VCaP (cell line): ENCODE measurements around the gene CNEP1R1.
"Not testable (repeated sequence)": the region's sequence is repeated elsewhere in the genome, so short reads cannot be mapped to it uniquely, and the experiment has no call there.

Experiments used
- H3K27ac ChIP-seq: fragments of 450-650 bp; 2 replicates; pipeline ENCODE4 v1.5.1; 2017
- TF ChIP-seq, protein P1 (sequence below): fragments of 450-650 bp; conservative IDR thresholded peaks from 2 replicates; pipeline ENCODE4 v1.5.1; 2017; ENCODE audit warnings: mild to moderate bottlenecking, moderate library complexity

CNEP1R1 gene

DNA sequence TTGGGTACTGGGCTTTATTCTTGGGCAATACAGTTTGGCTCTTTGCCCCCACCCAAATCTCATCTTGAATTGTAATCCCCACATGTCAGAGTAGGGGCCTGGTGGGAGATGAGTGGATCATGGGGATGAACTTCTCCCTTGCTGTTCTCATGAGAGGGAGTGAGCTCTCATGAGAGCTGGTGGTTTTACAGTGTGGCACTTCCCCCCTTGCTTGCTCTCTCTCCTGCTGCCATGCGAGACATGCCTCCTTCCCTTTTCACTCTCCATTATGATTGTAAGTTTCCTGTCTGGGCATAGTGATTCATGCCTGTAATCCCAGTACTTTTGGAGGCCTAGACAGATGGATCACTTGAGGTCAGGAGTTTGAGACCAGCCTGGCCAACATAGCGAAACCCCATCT, 18.1 kb upstream of the CNEP1R1 start:
- H3K27ac ChIP-seq, result no peak overlapping the region
- TF ChIP-seq, protein P1, sequence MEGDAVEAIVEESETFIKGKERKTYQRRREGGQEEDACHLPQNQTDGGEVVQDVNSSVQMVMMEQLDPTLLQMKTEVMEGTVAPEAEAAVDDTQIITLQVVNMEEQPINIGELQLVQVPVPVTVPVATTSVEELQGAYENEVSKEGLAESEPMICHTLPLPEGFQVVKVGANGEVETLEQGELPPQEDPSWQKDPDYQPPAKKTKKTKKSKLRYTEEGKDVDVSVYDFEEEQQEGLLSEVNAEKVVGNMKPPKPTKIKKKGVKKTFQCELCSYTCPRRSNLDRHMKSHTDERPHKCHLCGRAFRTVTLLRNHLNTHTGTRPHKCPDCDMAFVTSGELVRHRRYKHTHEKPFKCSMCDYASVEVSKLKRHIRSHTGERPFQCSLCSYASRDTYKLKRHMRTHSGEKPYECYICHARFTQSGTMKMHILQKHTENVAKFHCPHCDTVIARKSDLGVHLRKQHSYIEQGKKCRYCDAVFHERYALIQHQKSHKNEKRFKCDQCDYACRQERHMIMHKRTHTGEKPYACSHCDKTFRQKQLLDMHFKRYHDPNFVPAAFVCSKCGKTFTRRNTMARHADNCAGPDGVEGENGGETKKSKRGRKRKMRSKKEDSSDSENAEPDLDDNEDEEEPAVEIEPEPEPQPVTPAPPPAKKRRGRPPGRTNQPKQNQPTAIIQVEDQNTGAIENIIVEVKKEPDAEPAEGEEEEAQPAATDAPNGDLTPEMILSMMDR, result no peak

DNA sequence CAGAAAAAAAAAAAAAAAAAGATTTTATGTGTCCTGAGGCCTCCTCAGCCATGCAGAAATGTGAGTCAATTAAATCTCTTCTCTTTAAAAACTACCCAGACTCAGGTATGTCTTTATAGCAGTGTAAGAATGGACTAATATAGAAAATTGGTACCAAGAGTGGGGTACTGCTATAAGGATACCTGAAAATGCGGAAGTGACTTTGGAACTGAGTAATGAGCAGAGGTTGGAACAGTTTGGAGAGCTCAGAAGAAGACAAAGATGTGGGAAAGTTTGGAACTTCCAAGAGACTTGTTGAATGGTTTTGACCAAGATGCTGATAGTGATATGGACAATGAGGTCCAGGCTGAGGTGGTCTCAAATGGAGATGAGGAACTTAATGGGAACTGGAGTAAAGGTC, 17.3 kb upstream of the CNEP1R1 start:
- no peak overlapping the region for H3K27ac ChIP-seq
- TF ChIP-seq, protein P1, result no peak

DNA sequence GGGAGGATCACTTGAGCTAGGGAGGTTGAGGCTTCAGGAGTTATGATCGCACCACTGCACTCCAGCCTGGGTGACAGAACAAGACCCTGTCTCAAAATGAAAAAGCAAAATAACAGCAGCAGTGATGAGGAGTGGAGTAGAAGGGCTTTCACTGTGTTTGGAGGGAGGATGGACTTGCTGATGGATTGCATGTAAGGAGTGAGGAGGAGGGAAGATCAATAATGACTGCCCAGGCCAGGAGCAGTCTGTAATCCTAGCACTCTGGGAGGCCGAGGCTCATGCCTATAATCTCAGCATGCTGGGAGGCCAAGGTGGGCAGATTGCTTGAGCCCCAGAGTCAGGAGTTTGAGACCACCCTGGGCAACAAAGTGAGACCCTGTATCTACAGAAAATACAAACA, 14.8 kb upstream of the CNEP1R1 start:
- H3K27ac ChIP-seq, result no peak overlapping the region
- TF ChIP-seq, protein P1, result no peak

DNA sequence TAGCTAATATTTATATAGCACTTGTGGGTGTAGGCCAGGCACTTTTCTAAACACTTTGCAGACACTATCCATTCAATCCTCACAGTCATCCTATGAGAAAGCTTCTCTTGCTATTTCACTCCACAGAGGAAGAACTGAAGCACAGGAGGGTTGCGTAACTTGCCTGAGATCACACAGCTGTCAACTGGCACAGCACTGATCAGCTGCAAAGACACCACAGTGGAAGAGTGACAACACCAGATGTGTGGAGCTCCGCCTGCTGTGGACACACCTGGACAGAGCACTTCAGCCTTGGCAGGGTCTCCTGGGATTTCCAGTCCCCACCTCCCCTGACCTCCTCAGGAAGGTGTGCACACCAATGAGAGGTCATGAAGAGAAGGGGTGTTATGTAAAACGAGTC, 13.3 kb upstream of the CNEP1R1 start:
- no peak overlapping the region for H3K27ac ChIP-seq
- TF ChIP-seq, protein P1, result no peak

DNA sequence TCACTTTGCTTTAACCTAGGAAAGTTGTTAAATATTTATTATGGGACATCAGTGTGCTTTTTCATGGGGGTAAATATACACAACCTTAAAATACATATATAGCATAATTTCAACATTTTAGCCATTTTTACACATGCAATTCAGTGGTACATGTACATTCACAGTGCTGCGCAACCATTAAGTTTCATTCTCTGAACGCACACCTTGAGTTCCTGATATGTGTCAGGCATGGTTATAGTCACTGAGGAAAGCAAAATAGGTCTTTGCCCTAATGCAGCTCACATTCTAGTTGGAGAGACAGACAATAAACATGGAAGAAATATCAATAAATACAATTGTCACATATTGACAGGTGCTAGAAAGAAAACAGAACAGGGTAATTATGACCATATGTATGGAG, 12.8 kb upstream of the CNEP1R1 start:
- H3K27ac ChIP-seq, result no peak overlapping the region
- TF ChIP-seq, protein P1, result no peak

DNA sequence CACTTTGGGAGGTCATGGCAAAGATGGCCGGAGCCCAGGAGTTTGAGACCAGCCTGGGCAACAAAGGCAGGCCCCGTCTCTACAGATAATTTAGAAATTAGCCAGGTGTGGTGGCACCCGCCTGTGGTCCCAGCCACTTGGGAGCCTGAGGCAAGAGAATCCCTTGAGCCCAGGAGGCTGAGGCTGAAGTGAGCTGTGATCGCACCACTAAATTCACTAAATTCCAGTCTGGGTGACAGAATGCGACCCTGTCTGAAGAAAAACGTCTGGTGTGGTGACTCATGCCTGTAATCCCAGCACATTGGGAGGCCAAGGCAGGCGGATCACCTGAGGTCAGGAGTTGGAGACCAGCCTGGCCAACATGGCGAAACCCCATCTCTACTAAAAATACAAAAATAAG, 10.8 kb upstream of the CNEP1R1 start:
- H3K27ac ChIP-seq, result not testable (repeated sequence)

DNA sequence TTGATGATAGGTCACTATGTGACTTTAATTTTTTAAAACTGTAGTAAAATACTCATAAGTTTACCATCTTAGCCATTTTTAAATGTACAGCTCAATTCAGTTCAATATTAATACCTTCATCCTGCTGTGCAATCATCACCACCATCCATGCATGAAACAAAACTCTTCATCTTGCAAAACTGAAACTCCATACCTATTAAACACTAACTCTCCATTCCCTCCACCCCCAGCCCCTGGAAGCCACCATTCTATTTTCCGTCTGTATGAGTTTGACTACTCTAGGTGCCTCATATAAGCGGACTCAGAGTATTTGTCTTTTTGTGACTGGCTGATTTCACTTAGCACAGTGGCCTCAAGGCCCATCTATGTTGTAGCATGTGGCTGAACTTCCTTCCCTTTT, 9.4 kb upstream of the CNEP1R1 start:
- H3K27ac ChIP-seq, result no peak overlapping the region
- TF ChIP-seq, protein P1, result no peak

DNA sequence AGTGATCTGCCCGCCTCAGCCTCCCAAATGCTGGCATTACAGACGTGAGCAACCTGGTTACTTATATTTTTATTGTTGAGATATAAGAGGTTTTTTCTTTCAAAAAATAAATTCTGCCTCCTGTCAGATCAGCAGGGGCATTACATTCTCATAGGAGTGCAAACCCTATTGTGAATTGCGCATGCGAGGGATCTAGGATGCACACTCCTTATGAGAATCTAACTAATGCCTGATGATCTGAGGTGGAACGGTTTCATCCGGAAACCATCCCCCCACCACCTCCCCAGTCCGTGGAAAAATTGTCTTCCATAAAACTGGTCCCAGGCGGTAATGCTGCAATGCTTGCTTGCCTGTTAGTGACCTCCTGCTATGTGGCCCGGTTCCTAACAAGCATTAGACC, 7.5 kb upstream of the CNEP1R1 start:
- TF ChIP-seq, protein P1, result no peak

More for the DNA sequence above, 7.5 kb upstream of the CNEP1R1 start:
- H3K27ac ChIP-seq, result no peak overlapping the region
